Posterior vena cava (tissue), 2 donors: Measurements from ENCODE around the gene NBPF1. TPM values are rescaled to one million over a fixed set of nuclear protein-coding genes. Genes with fewer than 3 reads are reported as not detected.
A peak's percentile ranks its signal among the peaks of the same experiment; 100 is the strongest.
"Not testable (repeated sequence)": the region's sequence is repeated elsewhere in the genome, so short reads cannot be mapped to it uniquely, and the experiment has no call there.

Source experiments
- DNase-seq: peaks from one replicate; pipeline ENCODE4 v3.0.0-alpha.2; 2020; ENCODE audit warnings: low spot score
- intact Hi-C, 2 donors: fragments of 100-400 bp; cut with DNase I; formaldehyde crosslinking; loops; one replicate each; pipeline versions ENCODE4 v1.14.1 to v1.14.2; 2022 to 2023
- total RNA-seq, 2 donors: library from RNA; stranded (reverse); fragmentation: NEBNext Ultra II Directional; extraction: Animal tissue kit (Norgen Biotek cat#: 25700); gene quantifications; one replicate each; pipeline ENCODE4 v1.2.1, GENCODE V29; 2021
- donor health status: DM: yes; HTN: yes; CAD: no.
- donor health status: DM: yes; HTN: yes; CAD: no.

Gene NBPF1
- total RNA-seq, 2 donors from 2014 or later = 28.9 to 63.0 TPM

GRCh38 chr1:16587639-16588038, 25.7 kb downstream of the NBPF1 start:
- intact Hi-C loops, DNase-seq: not testable (repeated sequence)

- intact Hi-C loops, DNase-seq: not testable (repeated sequence)
Observed at GRCh38 chr1:16565324-16565723, 48.0 kb downstream of the NBPF1 start.

GRCh38 chr1:16561035-16561434, 52.3 kb downstream of the NBPF1 start:
- DNase-seq, intact Hi-C loops: not testable (repeated sequence)

GRCh38 chr1:16560498-16560897, 52.9 kb downstream of the NBPF1 start:
- DNase-seq, intact Hi-C loops: not testable (repeated sequence)

- intact Hi-C loops, DNase-seq: not testable (repeated sequence)
Observed at GRCh38 chr1:16559688-16560087, 53.7 kb downstream of the NBPF1 start.

GRCh38 chr1:16557034-16557433, 56.3 kb downstream of the NBPF1 start:
- DNase-seq, intact Hi-C loops: not testable (repeated sequence)

- intact Hi-C loops = not testable (repeated sequence)
Observed at GRCh38 chr1:16553244-16553643, 60.1 kb downstream of the NBPF1 start.

GRCh38 chr1:16550212-16550918, 63.0 kb downstream of the NBPF1 start:
- DNase-seq, intact Hi-C loops: not testable (repeated sequence)

More at GRCh38 chr1:16553244-16553643, 60.1 kb downstream of the NBPF1 start:
- not testable (repeated sequence) for DNase-seq

GRCh38 chr1:16549545-16549944, 63.8 kb downstream of the NBPF1 start:
- DNase-seq, intact Hi-C loops: not testable (repeated sequence)

GRCh38 chr1:16547502-16548241, 65.7 kb downstream of the NBPF1 start:
- intact Hi-C loops, DNase-seq: not testable (repeated sequence)

GRCh38 chr1:16545682-16546095, 67.7 kb downstream of the NBPF1 start:
- intact Hi-C loops, DNase-seq: not testable (repeated sequence)

GRCh38 chr1:16540421-16540893, 72.9 kb downstream of the NBPF1 start:
- intact Hi-C loops, DNase-seq: not testable (repeated sequence)

GRCh38 chr1:16537528-16537927, 75.8 kb downstream of the NBPF1 start:
- DNase-seq, intact Hi-C loops: not testable (repeated sequence)

GRCh38 chr1:16536796-16537195, 76.6 kb downstream of the NBPF1 start:
- intact Hi-C loops, DNase-seq: not testable (repeated sequence)

- DNase-seq, intact Hi-C loops: not testable (repeated sequence)
Observed at GRCh38 chr1:16535898-16536297, 77.5 kb downstream of the NBPF1 start.

GRCh38 chr1:16535487-16535886, 77.9 kb downstream of the NBPF1 start:
- peak; percentile 81 for DNase-seq
- intact Hi-C loops = not testable (repeated sequence)

- intact Hi-C loops = not testable (repeated sequence)
- peak; percentile 88 for DNase-seq
Observed at GRCh38 chr1:16534829-16535456, 78.4 kb downstream of the NBPF1 start.

- DNase-seq, intact Hi-C loops: not testable (repeated sequence)
Observed at GRCh38 chr1:16534239-16534828, 79.0 kb downstream of the NBPF1 start.

GRCh38 chr1:16532235-16532991, 81.0 kb downstream of the NBPF1 start:
- intact Hi-C loops, DNase-seq: not testable (repeated sequence)
